ENCODE data around the gene MTHFD2L.

MTHFD2L gene

GRCh38 chr4:74324262-74324661 lies 166.3 kb downstream of the MTHFD2L start:
- no peak overlapping the region for H3K27ac ChIP-seq (ENCODE audit: extremely low read depth, low read depth, low read length)
- ChIA-PET POLR2A (no interaction called here), CTCF (no interaction called here)
- H3K4me1 ChIP-seq (ENCODE audit: control insufficient read depth, insufficient read depth, low read length): no peaks in the 10 kb centered on the region
- TF ChIP-seq IKZF3 (tag by site-specific recombination; IDR thresholded peaks at IDR 0.05) (no peak), BCL11A (tag by site-specific recombination; IDR thresholded peaks at IDR 0.05; ENCODE audit: low read depth) (no peak), SP3 (tag by site-specific recombination; IDR thresholded peaks at IDR 0.05) (no peak), ZEB2 (tag by site-specific recombination; IDR thresholded peaks at IDR 0.05) (no peak), GLI4 (tag by site-specific recombination; IDR thresholded peaks at IDR 0.05) (no peak), REST (tag by site-specific recombination; IDR thresholded peaks at IDR 0.05) (no peak), ZNF404 (tag by site-specific recombination; IDR thresholded peaks at IDR 0.05) (no peak), ZNF169 (tag by site-specific recombination; IDR thresholded peaks at IDR 0.05) (no peak)
- TF ChIP-seq, protein P1, sequence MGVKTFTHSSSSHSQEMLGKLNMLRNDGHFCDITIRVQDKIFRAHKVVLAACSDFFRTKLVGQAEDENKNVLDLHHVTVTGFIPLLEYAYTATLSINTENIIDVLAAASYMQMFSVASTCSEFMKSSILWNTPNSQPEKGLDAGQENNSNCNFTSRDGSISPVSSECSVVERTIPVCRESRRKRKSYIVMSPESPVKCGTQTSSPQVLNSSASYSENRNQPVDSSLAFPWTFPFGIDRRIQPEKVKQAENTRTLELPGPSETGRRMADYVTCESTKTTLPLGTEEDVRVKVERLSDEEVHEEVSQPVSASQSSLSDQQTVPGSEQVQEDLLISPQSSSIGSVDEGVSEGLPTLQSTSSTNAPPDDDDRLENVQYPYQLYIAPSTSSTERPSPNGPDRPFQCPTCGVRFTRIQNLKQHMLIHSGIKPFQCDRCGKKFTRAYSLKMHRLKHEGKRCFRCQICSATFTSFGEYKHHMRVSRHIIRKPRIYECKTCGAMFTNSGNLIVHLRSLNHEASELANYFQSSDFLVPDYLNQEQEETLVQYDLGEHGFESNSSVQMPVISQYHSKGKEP (tag by site-specific recombination; IDR thresholded peaks at IDR 0.05): no peak
- no peaks in the 10 kb centered on the region for H3K36me3 ChIP-seq (ENCODE audit: control insufficient read depth in 2 of 2, insufficient read depth in 1 of 2, low read length in 2 of 2)
- no peak overlapping the region for H3K4me3 ChIP-seq (ENCODE audit: low read depth, low read length)
- no peaks in the 10 kb centered on the region for H3K9me3 ChIP-seq (ENCODE audit: control insufficient read depth, insufficient read depth, low read depth, low read length)

DNA sequence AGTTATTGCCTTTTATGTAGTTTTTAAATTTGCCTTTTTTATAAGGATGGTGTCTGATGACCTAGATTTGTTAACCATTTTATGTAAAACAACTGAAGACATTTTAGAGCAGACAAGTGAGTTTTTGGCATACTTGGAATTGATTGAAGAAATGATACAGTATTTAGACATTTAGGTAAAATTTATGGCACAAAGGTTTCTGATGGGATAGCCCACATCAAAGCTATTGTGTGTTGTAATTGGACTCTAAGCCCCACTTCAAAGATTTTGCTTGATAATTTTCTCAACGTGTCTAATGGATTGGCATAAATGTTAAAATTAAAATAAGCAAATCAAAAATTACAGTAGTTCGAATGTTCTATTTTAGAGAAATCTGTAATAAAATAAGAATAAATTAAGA lies 168.0 kb downstream of the MTHFD2L start:
- Histone ChIP-seq H3K27ac (ENCODE audit: extremely low read depth, low read depth, low read length) (no peak overlapping the region), H3K9me3 (ENCODE audit: control insufficient read depth, insufficient read depth, low read depth, low read length) (no peaks in the 10 kb centered on the region), H3K4me1 (ENCODE audit: control insufficient read depth, insufficient read depth, low read length) (no peaks in the 10 kb centered on the region), H3K4me3 (ENCODE audit: low read depth, low read length) (no peak overlapping the region), H3K36me3 (ENCODE audit: control insufficient read depth in 2 of 2, insufficient read depth in 1 of 2, low read length in 2 of 2) (no peaks in the 10 kb centered on the region)
- no peak for TF ChIP-seq ZNF670 (tag by site-specific recombination; IDR thresholded peaks at IDR 0.05; ENCODE audit: low read depth)
- TF ChIP-seq SETDB1 (IDR thresholded peaks at IDR 0.05; ENCODE audit: insufficient read length, low read length): no peak
- no peak for TF ChIP-seq ZNF292 (tag by site-specific recombination; IDR thresholded peaks at IDR 0.05; ENCODE audit: borderline replicate concordance, low read depth)
- no peak for TF ChIP-seq ZNF394 (tag by site-specific recombination; IDR thresholded peaks at IDR 0.05; ENCODE audit: borderline replicate concordance)
- no peak for TF ChIP-seq ZNF140 (tag by site-specific recombination; IDR thresholded peaks at IDR 0.05)
- no peak for TF ChIP-seq MYNN (tag by site-specific recombination; IDR thresholded peaks at IDR 0.05; ENCODE audit: borderline replicate concordance)
- no peak for TF ChIP-seq ZFHX2 (tag by site-specific recombination; conservative IDR thresholded peaks at IDR 0.05)
- no peak for TF ChIP-seq ZNF639 (tag by site-specific recombination; IDR thresholded peaks at IDR 0.05)
- TF ChIP-seq REPIN1 (tag by site-specific recombination; IDR thresholded peaks at IDR 0.05; ENCODE audit: low read depth): no peak
- no peak for TF ChIP-seq ZNF350 (tag by site-specific recombination; IDR thresholded peaks at IDR 0.05)
- POLR2A ChIA-PET: no interaction called here
- CTCF ChIA-PET: no interaction called here
